ENCODE measurements around the gene PTPN4. TPM values are rescaled to one million over a fixed set of nuclear protein-coding genes. Genes with fewer than 3 reads are reported as not detected.

The PTPN4 gene
- total and polyA plus RNA-seq, 10 of the 15 experiments (the other 5 are each of a cell fraction or from before 2014, with no cell fraction given) = 5.0 to 29.7 (median 23.7) TPM

DNA sequence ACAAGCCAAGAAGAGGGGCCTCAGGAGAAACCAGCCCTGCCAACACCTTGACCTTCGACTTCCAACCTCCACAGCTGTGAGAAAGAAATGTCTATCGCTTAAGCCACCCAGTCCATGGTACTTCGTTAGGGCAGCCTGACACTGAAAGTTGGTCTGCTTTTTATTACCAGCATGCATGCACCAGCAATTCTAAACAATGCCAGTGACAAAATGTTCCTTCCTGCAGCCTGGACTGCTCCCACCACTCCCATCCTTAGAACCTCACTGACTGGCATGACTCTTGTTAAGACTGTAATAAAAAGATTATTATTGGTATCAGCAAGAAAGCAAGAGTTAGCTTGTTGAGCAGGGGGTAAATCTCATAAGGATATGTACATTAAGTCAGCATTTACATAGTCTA lies 47.2 kb upstream of the PTPN4 start:
- 34% methylated on average over 3 of the region's 3 CpGs for WGBS (ENCODE audit: insufficient coverage, insufficient replicate concordance, low lambda C conversion rate, missing lambda C conversion rate)
- ATAC-seq (no peak), DNase-seq (ENCODE audit: low read depth, low spot score) (no peak), FAIRE-seq (no peak)
- intact Hi-C loops (cut with micrococcal nuclease; ENCODE audit: unreplicated experiment) (no loop called here), in situ Hi-C loops (cut with MboI) (no loop called here)
- no peaks in the 10 kb centered on the region for H3K79me2 ChIP-seq (ENCODE audit: control insufficient read depth, insufficient read depth, low read length)
- H3K27ac ChIP-seq (ENCODE audit: control insufficient read depth, insufficient read depth) = no peak overlapping the region
- no peak overlapping the region for H3K4me2 ChIP-seq (ENCODE audit: control insufficient read depth, insufficient read depth)
- TF ChIP-seq SIX5 (IDR thresholded peaks at IDR 0.05; ENCODE audit: low read depth, low read length, severe bottlenecking) = no peak
- no peak for TF ChIP-seq DPF2 (IDR thresholded peaks at IDR 0.05)
- no peak for TF ChIP-seq RELA (IDR thresholded peaks at IDR 0.05; ENCODE audit: borderline replicate concordance, partially characterized antibody)
- no peak for TF ChIP-seq CREM (IDR thresholded peaks at IDR 0.05; ENCODE audit: low read depth)
- TF ChIP-seq, protein P1, sequence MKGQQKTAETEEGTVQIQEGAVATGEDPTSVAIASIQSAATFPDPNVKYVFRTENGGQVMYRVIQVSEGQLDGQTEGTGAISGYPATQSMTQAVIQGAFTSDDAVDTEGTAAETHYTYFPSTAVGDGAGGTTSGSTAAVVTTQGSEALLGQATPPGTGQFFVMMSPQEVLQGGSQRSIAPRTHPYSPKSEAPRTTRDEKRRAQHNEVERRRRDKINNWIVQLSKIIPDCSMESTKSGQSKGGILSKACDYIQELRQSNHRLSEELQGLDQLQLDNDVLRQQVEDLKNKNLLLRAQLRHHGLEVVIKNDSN (IDR thresholded peaks at IDR 0.05; ENCODE audit: borderline replicate concordance, extremely low read length, insufficient read depth, low read depth, low read length) = no peak
- TF ChIP-seq MEF2A (IDR thresholded peaks at IDR 0.05; ENCODE audit: insufficient read depth, low read depth, low read length) = no peak
- no peak for TF ChIP-seq CBX5 (IDR thresholded peaks at IDR 0.05; ENCODE audit: low read depth)
- TF ChIP-seq, protein P2, sequence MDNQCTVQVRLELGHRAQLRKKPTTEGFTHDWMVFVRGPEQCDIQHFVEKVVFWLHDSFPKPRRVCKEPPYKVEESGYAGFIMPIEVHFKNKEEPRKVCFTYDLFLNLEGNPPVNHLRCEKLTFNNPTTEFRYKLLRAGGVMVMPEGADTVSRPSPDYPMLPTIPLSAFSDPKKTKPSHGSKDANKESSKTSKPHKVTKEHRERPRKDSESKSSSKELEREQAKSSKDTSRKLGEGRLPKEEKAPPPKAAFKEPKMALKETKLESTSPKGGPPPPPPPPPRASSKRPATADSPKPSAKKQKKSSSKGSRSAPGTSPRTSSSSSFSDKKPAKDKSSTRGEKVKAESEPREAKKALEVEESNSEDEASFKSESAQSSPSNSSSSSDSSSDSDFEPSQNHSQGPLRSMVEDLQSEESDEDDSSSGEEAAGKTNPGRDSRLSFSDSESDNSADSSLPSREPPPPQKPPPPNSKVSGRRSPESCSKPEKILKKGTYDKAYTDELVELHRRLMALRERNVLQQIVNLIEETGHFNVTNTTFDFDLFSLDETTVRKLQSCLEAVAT (IDR thresholded peaks at IDR 0.05) = no peak
- TF ChIP-seq, protein P3, sequence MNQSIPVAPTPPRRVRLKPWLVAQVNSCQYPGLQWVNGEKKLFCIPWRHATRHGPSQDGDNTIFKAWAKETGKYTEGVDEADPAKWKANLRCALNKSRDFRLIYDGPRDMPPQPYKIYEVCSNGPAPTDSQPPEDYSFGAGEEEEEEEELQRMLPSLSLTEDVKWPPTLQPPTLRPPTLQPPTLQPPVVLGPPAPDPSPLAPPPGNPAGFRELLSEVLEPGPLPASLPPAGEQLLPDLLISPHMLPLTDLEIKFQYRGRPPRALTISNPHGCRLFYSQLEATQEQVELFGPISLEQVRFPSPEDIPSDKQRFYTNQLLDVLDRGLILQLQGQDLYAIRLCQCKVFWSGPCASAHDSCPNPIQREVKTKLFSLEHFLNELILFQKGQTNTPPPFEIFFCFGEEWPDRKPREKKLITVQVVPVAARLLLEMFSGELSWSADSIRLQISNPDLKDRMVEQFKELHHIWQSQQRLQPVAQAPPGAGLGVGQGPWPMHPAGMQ (IDR thresholded peaks at IDR 0.05; ENCODE audit: borderline replicate concordance) = no peak
- no peak for TF ChIP-seq HDAC2 (IDR thresholded peaks at IDR 0.05)
- TF ChIP-seq NFIC (IDR thresholded peaks at IDR 0.05; ENCODE audit: low read depth, low read length) = no peak
- TF ChIP-seq EP300 (IDR thresholded peaks at IDR 0.05; ENCODE audit: borderline replicate concordance in 1 of 2, control insufficient read depth in 1 of 2, low read depth in 2 of 2, low read length in 2 of 2) = no peak
- no peak overlapping the region for H2AFZ ChIP-seq (ENCODE audit: control insufficient read depth, low read depth, low read length)
- ChIA-PET SMC1A (ENCODE audit: uncharacterized antibody, unreplicated experiment) (no interaction called here), CTCF (interaction anchor here (0.6 to 3.3 kb wide), 3 partner anchors 9 to 613 kb away, joined by 3 to 9 read pairs (median 5); no protein-coding TSS in a partner anchor), RAD21 (ENCODE audit: unreplicated experiment) (no interaction called here), POLR2A (no interaction called here)
- H3K9ac ChIP-seq (ENCODE audit: control insufficient read depth, insufficient read depth, low read length) = no peak overlapping the region
- H3K9me3 ChIP-seq (replicated peaks; ENCODE audit: control insufficient read depth, insufficient read depth, low read length) = no peaks in the 10 kb centered on the region; the same call in 2 of the 3 replicates
- no peaks in the 10 kb centered on the region for H3K36me3 ChIP-seq (ENCODE audit: control insufficient read depth in 2 of 2, insufficient read depth in 2 of 2, low read length in 1 of 2)
- BruUV-seq (replicated peaks) = no TSS peak
- no peak overlapping the region for H3K4me3 ChIP-seq
- no peaks in the 10 kb centered on the region for H3K4me1 ChIP-seq (ENCODE audit: control insufficient read depth, insufficient read depth, low read length)
- no peaks in the 10 kb centered on the region for H4K20me1 ChIP-seq (ENCODE audit: control insufficient read depth, insufficient read depth)
- no peaks in the 10 kb centered on the region for H3K27me3 ChIP-seq (replicated peaks in 1 of 2; ENCODE audit: control insufficient read depth in 2 of 2, insufficient read depth in 2 of 2, low read length in 1 of 2)

Measured in GM12878 (cell line).